Naive thymus-derived CD8-positive, alpha-beta T cell (primary cell): Measurements from ENCODE around the gene OTX1. TPM values are rescaled to one million over a fixed set of nuclear protein-coding genes. Genes with fewer than 3 reads are reported as not detected.
"Not testable (repeated sequence)": the region's sequence is repeated elsewhere in the genome, so short reads cannot be mapped to it uniquely, and the experiment has no call there.

ENCODE experiments used
- ATAC-seq, 2 donors: fragments of 150-1000 bp; cut with Tn5 transposase in 1 of 2; sonication (Bioruptor Pico), chemical (Tn5 transposase) in 1 of 2; 1 replicate in 1 of 2; 2 replicates in 1 of 2; pipeline ENCODE4 v1.10.0; 2021; ENCODE audit warnings: mild to moderate bottlenecking in 2 of 2, moderate library complexity in 2 of 2
- POLR2A ChIA-PET: fragments of 350-600 bp; sonication (Branson Sonifier 250); formaldehyde crosslinking; loops from one replicate; lab custom pipeline; 2021; ENCODE audit warnings: antibody characterized with exemption; lab: Charles Lee
- DNase-seq, 10 donors: peaks; one replicate each; pipeline versions ENCODE4 v3.0.0 to v3.0.0-alpha.2; 2020 to 2022
- H3K27ac Mint-ChIP-seq, 10 donors: one replicate each; pipeline ENCODE4 v1.8.0; 2020 to 2022; ENCODE audit warnings: mild to moderate bottlenecking in 10 of 10, mixed read lengths in 10 of 10, moderate library complexity in 4 of 10, inconsistent platforms in 1 of 10
- H3K27me3 Mint-ChIP-seq, 5 donors: one replicate each; pipeline ENCODE4 v1.8.0; 2021 to 2022; ENCODE audit warnings: mixed read lengths in 5 of 5
- H3K36me3 Mint-ChIP-seq, 3 donors: one replicate each; pipeline ENCODE4 v1.8.0; 2020 to 2022; ENCODE audit warnings: mixed read lengths in 3 of 3, mild to moderate bottlenecking in 2 of 3, inconsistent platforms in 1 of 3
- H3K4me1 Mint-ChIP-seq, 4 donors: one replicate each; pipeline ENCODE4 v1.8.0; 2021 to 2022; ENCODE audit warnings: mixed read lengths in 4 of 4
- H3K4me3 Mint-ChIP-seq, 10 donors: one replicate each; pipeline ENCODE4 v1.8.0; 2020 to 2022; ENCODE audit warnings: mild to moderate bottlenecking in 10 of 10, mixed read lengths in 10 of 10, moderate library complexity in 6 of 10, inconsistent platforms in 1 of 10
- H3K9me3 Mint-ChIP-seq, 9 donors: one replicate each; pipeline ENCODE4 v1.8.0; 2020 to 2022; ENCODE audit warnings: mixed read lengths in 9 of 9, mild to moderate bottlenecking in 3 of 9, inconsistent platforms in 1 of 9, moderate library complexity in 1 of 9
- polyA plus RNA-seq, 3 donors: library from polyadenylated mRNA; unstranded; fragments of 300-500 nt; fragmentation: Illumina TruSeq; gene quantifications; one replicate each; pipeline ENCODE4 v1.2.3, GENCODE V29; 2021
- total RNA-seq, 8 experiments: library from RNA in 2 of 8; stranded (reverse) in 2 of 8; gene quantifications; one replicate each; pipeline ENCODE4 v1.2.3 and lab custom pipeline; 2021 to 2026

OTX1 gene
- total RNA-seq (not detected), polyA plus RNA-seq (not detected), total RNA-seq (lab: John Stamatoyannopoulos, UW) (0 reads per million in 6 experiments)

GRCh38 chr2:63050334-63051041 lies at the start of gene OTX1:
OTX1 (plus strand) TSS chr2:63050830; CDS start chr2:63052991, 2,161 bp downstream.
- POLR2A ChIA-PET: no interaction called here
- peaks cover 30 to 83% (median 72%) of the 10 kb centered on the region in 4 donors for H3K4me1 Mint-ChIP-seq
- ATAC-seq (peak; percentile 69 to 71), DNase-seq (peak in 3 of 10 donors; percentile 26 to 32 (median 26))
- peak within 1 kb of the TSS; percentile 80 to 94 (median 87) for H3K4me3 Mint-ChIP-seq
- H3K27ac Mint-ChIP-seq: peak within 1 kb of the TSS in 1 of 10 donors; percentile 13
- peaks cover 0 to 2% (median 0%) of the 10 kb centered on the region in 9 donors for H3K9me3 Mint-ChIP-seq
- peaks cover 39 to 93% (median 70%) of the 10 kb centered on the region in 5 donors for H3K27me3 Mint-ChIP-seq
- H3K36me3 Mint-ChIP-seq: peaks cover 7 to 17% (median 8%) of the 10 kb centered on the region in 3 donors

- no peaks in the 10 kb centered on the region for H3K27me3 Mint-ChIP-seq
Measured at GRCh38 chr2:63001576-63001975, 49.1 kb upstream of the OTX1 start.

GRCh38 chr2:63003351-63003750 lies 47.3 kb upstream of the OTX1 start:
- POLR2A ChIA-PET: no interaction called here
- Mint-ChIP-seq H3K4me1 (no peaks in the 10 kb centered on the region), H3K36me3 (peaks cover 11 to 46% (median 27%) of the 10 kb centered on the region in 3 donors), H3K27ac (no peak overlapping the region), H3K27me3 (no peaks in the 10 kb centered on the region), H3K9me3 (no peaks in the 10 kb centered on the region), H3K4me3 (no peak overlapping the region)
- DNase-seq (no peak), ATAC-seq (no peak)

More at GRCh38 chr2:63001576-63001975, 49.1 kb upstream of the OTX1 start:
- Mint-ChIP-seq H3K9me3 (no peaks in the 10 kb centered on the region), H3K36me3 (peaks cover 19 to 54% (median 34%) of the 10 kb centered on the region in 3 donors), H3K27ac (no peak overlapping the region), H3K4me1 (no peaks in the 10 kb centered on the region), H3K4me3 (no peak overlapping the region)
- no peak for ATAC-seq
- POLR2A ChIA-PET: no interaction called here
- no peak for DNase-seq

- H3K36me3 Mint-ChIP-seq: peaks cover 11 to 26% (median 18%) of the 10 kb centered on the region in 3 donors
- H3K4me1 Mint-ChIP-seq: no peaks in the 10 kb centered on the region
- no peak overlapping the region for H3K27ac Mint-ChIP-seq
- H3K9me3 Mint-ChIP-seq: no peaks in the 10 kb centered on the region
- H3K27me3 Mint-ChIP-seq: no peaks in the 10 kb centered on the region
- DNase-seq (no peak), ATAC-seq (no peak)
- POLR2A ChIA-PET: no interaction called here
- no peak overlapping the region for H3K4me3 Mint-ChIP-seq
Measured at GRCh38 chr2:63007813-63008458, 42.7 kb upstream of the OTX1 start.

- no peak for ATAC-seq
- Mint-ChIP-seq H3K27me3 (no peaks in the 10 kb centered on the region), H3K27ac (no peak overlapping the region), H3K36me3 (peaks cover 17 to 31% (median 25%) of the 10 kb centered on the region in 3 donors), H3K4me3 (no peak overlapping the region), H3K4me1 (no peaks in the 10 kb centered on the region), H3K9me3 (no peaks in the 10 kb centered on the region)
- DNase-seq: no peak
- POLR2A ChIA-PET: no interaction called here
Measured at GRCh38 chr2:63008838-63009237, 41.8 kb upstream of the OTX1 start.

GRCh38 chr2:63009490-63009889 lies 41.1 kb upstream of the OTX1 start:
- ATAC-seq: no peak
- Mint-ChIP-seq H3K27me3 (no peaks in the 10 kb centered on the region), H3K4me3 (no peak overlapping the region)

GRCh38 chr2:63012541-63012940 lies 38.1 kb upstream of the OTX1 start:
- Mint-ChIP-seq H3K36me3 (peaks cover 14 to 30% (median 29%) of the 10 kb centered on the region in 3 donors), H3K9me3 (no peaks in the 10 kb centered on the region), H3K4me3 (no peak overlapping the region), H3K27ac (no peak overlapping the region), H3K27me3 (no peaks in the 10 kb centered on the region), H3K4me1 (no peaks in the 10 kb centered on the region)
- no peak for DNase-seq
- no peak for ATAC-seq
- POLR2A ChIA-PET: no interaction called here

More at GRCh38 chr2:63009490-63009889, 41.1 kb upstream of the OTX1 start:
- POLR2A ChIA-PET: no interaction called here
- Mint-ChIP-seq H3K4me1 (no peaks in the 10 kb centered on the region), H3K27ac (no peak overlapping the region), H3K9me3 (no peaks in the 10 kb centered on the region), H3K36me3 (peaks cover 14 to 29% (median 23%) of the 10 kb centered on the region in 3 donors)
- DNase-seq: no peak

- H3K27ac Mint-ChIP-seq: peak overlapping the region in 1 of 10 donors; percentile 55
Measured at GRCh38 chr2:63013438-63013837, 37.2 kb upstream of the OTX1 start.

GRCh38 chr2:63015389-63015788 lies 35.2 kb upstream of the OTX1 start:
- H3K4me1 Mint-ChIP-seq: no peaks in the 10 kb centered on the region
- DNase-seq (no peak), ATAC-seq (no peak)
- POLR2A ChIA-PET: no interaction called here
- no peaks in the 10 kb centered on the region for H3K27me3 Mint-ChIP-seq
- H3K4me3 Mint-ChIP-seq: no peak overlapping the region
- H3K36me3 Mint-ChIP-seq: peaks cover 14 to 33% (median 30%) of the 10 kb centered on the region in 3 donors
- no peaks in the 10 kb centered on the region for H3K9me3 Mint-ChIP-seq
- no peak overlapping the region for H3K27ac Mint-ChIP-seq

More at GRCh38 chr2:63013438-63013837, 37.2 kb upstream of the OTX1 start:
- POLR2A ChIA-PET: no interaction called here
- DNase-seq: no peak
- Mint-ChIP-seq H3K27me3 (no peaks in the 10 kb centered on the region), H3K4me3 (no peak overlapping the region), H3K9me3 (no peaks in the 10 kb centered on the region), H3K4me1 (no peaks in the 10 kb centered on the region), H3K36me3 (peaks cover 14 to 30% (median 29%) of the 10 kb centered on the region in 3 donors)
- ATAC-seq: no peak

GRCh38 chr2:63018439-63018838 lies 32.2 kb upstream of the OTX1 start:
- POLR2A ChIA-PET: no interaction called here
- H3K27me3 Mint-ChIP-seq: no peaks in the 10 kb centered on the region

GRCh38 chr2:63019686-63020085 lies 30.9 kb upstream of the OTX1 start:
- POLR2A ChIA-PET, H3K27ac Mint-ChIP-seq, DNase-seq, H3K4me1 Mint-ChIP-seq, H3K9me3 Mint-ChIP-seq, ATAC-seq, H3K27me3 Mint-ChIP-seq, H3K4me3 Mint-ChIP-seq: not testable (repeated sequence)
- H3K36me3 Mint-ChIP-seq: peaks cover 12 to 38% (median 34%) of the 10 kb centered on the region in 3 donors

More at GRCh38 chr2:63018439-63018838, 32.2 kb upstream of the OTX1 start:
- ATAC-seq (no peak), DNase-seq (no peak)
- H3K9me3 Mint-ChIP-seq: no peaks in the 10 kb centered on the region
- no peak overlapping the region for H3K4me3 Mint-ChIP-seq
- no peak overlapping the region for H3K27ac Mint-ChIP-seq
- peaks cover 0 to 2% (median 0%) of the 10 kb centered on the region in 4 donors for H3K4me1 Mint-ChIP-seq
- peaks cover 12 to 40% (median 40%) of the 10 kb centered on the region in 3 donors for H3K36me3 Mint-ChIP-seq

- H3K36me3 Mint-ChIP-seq: peaks cover 12 to 47% (median 34%) of the 10 kb centered on the region in 3 donors
- no peak overlapping the region for H3K4me3 Mint-ChIP-seq
- no peak for ATAC-seq
- DNase-seq: no peak
- POLR2A ChIA-PET: no interaction called here
- H3K27me3 Mint-ChIP-seq: no peaks in the 10 kb centered on the region
- no peaks in the 10 kb centered on the region for H3K9me3 Mint-ChIP-seq
- peaks cover 0 to 2% (median 0%) of the 10 kb centered on the region in 4 donors for H3K4me1 Mint-ChIP-seq
- no peak overlapping the region for H3K27ac Mint-ChIP-seq
Measured at GRCh38 chr2:63023444-63023843, 27.2 kb upstream of the OTX1 start.

GRCh38 chr2:63027220-63027619 lies 23.4 kb upstream of the OTX1 start:
- H3K9me3 Mint-ChIP-seq: no peaks in the 10 kb centered on the region
- ATAC-seq (no peak), DNase-seq (no peak)
- H3K36me3 Mint-ChIP-seq: peaks cover 11 to 50% (median 35%) of the 10 kb centered on the region in 3 donors
- no peaks in the 10 kb centered on the region for H3K4me1 Mint-ChIP-seq
- POLR2A ChIA-PET: no interaction called here
- H3K4me3 Mint-ChIP-seq: no peak overlapping the region
- no peak overlapping the region for H3K27ac Mint-ChIP-seq
- H3K27me3 Mint-ChIP-seq: peaks cover 0 to 1% (median 0%) of the 10 kb centered on the region in 5 donors
